Common myeloid progenitor, CD34-positive (primary cell): ENCODE measurements around the gene IMMP2L.

ENCODE experiments used
- CTCF ChIA-PET: fragments of 350-600 bp; sonication (Branson Sonifier 250); formaldehyde crosslinking; loops from one replicate; lab custom pipeline; 2021; ENCODE audit warnings: antibody characterized with exemption; lab: Charles Lee
- POLR2A ChIA-PET: fragments of 350-600 bp; sonication (Branson Sonifier 250); formaldehyde crosslinking; loops from one replicate; lab custom pipeline; 2021; ENCODE audit warnings: antibody characterized with exemption; lab: Charles Lee
- DNase-seq, 3 donors: peaks; one replicate each; pipeline versions ENCODE4 v3.0.0 to v3.0.0-alpha.2; 2013
- H3K27ac ChIP-seq, 2 experiments: 1 replicate in 1 of 2; 2 replicates in 1 of 2; pipeline ENCODE4 v1.7.0; 2013; ENCODE audit warnings: inconsistent platforms in 2 of 2, low read length in 2 of 2, mild to moderate bottlenecking in 2 of 2, low read depth in 1 of 2, moderate library complexity in 1 of 2; ENCODE audit not compliant: severe bottlenecking in 2 of 2, insufficient read depth in 1 of 2, poor library complexity in 1 of 2
- H3K27me3 ChIP-seq, 5 experiments: replicated peaks in 2 of 5; 1 replicate in 3 of 5; 2 replicates in 2 of 5; pipeline versions ENCODE4 v1.6.1 to v1.7.0; 2013; ENCODE audit warnings: low read length in 4 of 5, mild to moderate bottlenecking in 2 of 5, moderate library complexity in 2 of 5, inconsistent platforms in 1 of 5; ENCODE audit not compliant: insufficient read depth in 5 of 5, control insufficient read depth in 4 of 5
- H3K36me3 ChIP-seq, 4 experiments: 1 replicate in 2 of 4; 2 replicates in 2 of 4; pipeline versions ENCODE4 v1.6.1 to v1.7.0; 2013; ENCODE audit warnings: low read length in 3 of 4, control low read depth in 1 of 4, mild to moderate bottlenecking in 1 of 4; ENCODE audit not compliant: control insufficient read depth in 4 of 4, insufficient read depth in 4 of 4
- H3K4me1 ChIP-seq, 4 experiments: 1 replicate in 3 of 4; 2 replicates in 1 of 4; pipeline versions ENCODE4 v1.6.1 to v1.7.1; 2013; ENCODE audit warnings: low read length in 3 of 4, mild to moderate bottlenecking in 3 of 4, control low read depth in 1 of 4, inconsistent platforms in 1 of 4, moderate library complexity in 1 of 4; ENCODE audit not compliant: control insufficient read depth in 4 of 4, insufficient read depth in 4 of 4; ENCODE audit errors: control extremely low read depth in 1 of 4
- H3K4me3 ChIP-seq, 7 experiments: 1 replicate in 4 of 7; 2 replicates in 3 of 7; pipeline versions ENCODE4 v1.5.1 to v1.7.0; 2013; ENCODE audit warnings: mild to moderate bottlenecking in 7 of 7, low read length in 6 of 7, moderate library complexity in 6 of 7, inconsistent platforms in 2 of 7, low read depth in 2 of 7, control low read depth in 1 of 7; ENCODE audit not compliant: insufficient read depth in 4 of 7, control insufficient read depth in 1 of 7; ENCODE audit errors: extremely low read depth in 1 of 7
- H3K9me3 ChIP-seq, 5 experiments: 1 replicate in 4 of 5; 2 replicates in 1 of 5; pipeline versions ENCODE4 v1.6.1 to v1.7.1; 2013; ENCODE audit warnings: low read length in 4 of 5, mild to moderate bottlenecking in 2 of 5, inconsistent platforms in 1 of 5, low read depth in 1 of 5, moderate library complexity in 1 of 5; ENCODE audit not compliant: control insufficient read depth in 4 of 5, insufficient read depth in 2 of 5; ENCODE audit errors: control extremely low read depth in 1 of 5
- WGBS: methylation state at CpG from one replicate; pipeline ENCODE4 v1.1.5; 2013; ENCODE audit not compliant: insufficient coverage; 5-methylcytosine and 5-hydroxymethylcytosine counted together

The IMMP2L gene

DNA sequence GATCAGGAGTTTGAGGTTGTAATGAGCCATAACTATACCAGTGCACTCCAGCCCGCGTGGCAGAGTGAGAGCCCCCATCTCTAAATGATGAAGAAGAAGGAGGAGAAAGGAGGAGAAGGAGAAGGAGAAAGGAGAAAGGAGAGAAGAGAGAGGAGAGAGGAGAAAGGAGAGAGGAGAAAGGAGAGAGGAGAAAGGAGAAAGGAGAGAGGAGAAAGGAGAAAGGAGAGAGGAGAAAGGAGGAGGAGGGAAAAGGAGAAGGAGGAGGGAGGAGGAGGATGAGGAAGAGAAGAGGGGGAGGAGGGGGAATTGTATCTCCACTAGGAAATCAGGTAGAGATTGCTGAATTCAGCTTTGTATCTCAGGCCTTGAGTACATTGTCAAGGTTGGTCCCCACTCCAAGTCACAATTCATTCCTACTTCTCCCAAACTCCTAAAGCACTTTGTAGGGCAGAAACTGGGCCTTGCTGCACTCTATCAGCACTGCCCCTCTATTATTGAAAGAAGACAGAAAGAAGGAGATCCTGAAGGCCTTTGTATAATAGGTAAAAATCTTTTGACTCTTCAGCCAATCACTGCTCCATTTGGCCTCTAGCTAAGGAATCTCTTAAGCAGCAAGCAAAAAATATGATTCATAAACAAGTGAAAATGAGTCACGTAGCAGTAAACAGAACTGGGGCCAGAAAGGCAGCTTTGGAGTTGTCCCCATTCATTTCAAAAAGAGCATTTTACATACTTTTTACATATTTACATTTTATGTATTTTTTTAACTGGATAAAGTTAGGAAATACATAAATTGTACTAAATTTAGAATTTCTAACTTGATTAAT is 178.0 kb downstream of the IMMP2L start:
- H3K4me3 ChIP-seq = no peak overlapping the region
- CTCF ChIA-PET = no interaction called here

DNA sequence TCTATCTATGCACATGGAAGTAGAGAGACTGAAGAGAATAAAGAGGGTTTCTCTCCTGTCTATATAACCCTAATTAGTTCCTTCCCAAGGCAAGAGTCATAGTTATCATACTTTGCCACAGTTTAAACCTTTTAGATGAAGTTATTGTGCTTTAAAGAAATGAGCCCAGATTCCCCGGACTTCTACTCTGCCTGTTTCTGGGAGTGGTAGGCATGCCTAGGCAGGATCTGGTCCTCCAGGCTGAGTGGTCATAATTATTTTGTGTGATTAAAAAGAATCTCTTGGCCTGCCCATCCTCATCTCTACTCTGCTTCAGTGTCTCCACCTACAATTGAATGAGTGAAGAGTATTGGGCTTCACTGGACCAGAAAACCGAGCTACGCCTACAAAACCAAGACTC is 179.2 kb downstream of the IMMP2L start:
- Histone ChIP-seq H3K27me3 (no peaks in the 10 kb centered on the region), H3K9me3 (no peaks in the 10 kb centered on the region), H3K36me3 (peaks cover 0 to 2% (median 0%) of the 10 kb centered on the region in 4 experiments), H3K27ac (no peak overlapping the region), H3K4me1 (no peaks in the 10 kb centered on the region), H3K4me3 (no peak overlapping the region)
- no peak for DNase-seq
- WGBS = 100% methylated on average over 2 of the region's 3 CpGs
- ChIA-PET CTCF (no interaction called here), POLR2A (no interaction called here)

More for the DNA sequence above, 178.0 kb downstream of the IMMP2L start:
- H3K27ac ChIP-seq = no peak overlapping the region
- no peaks in the 10 kb centered on the region for H3K27me3 ChIP-seq
- DNase-seq = no peak
- H3K36me3 ChIP-seq = peaks cover 0 to 2% (median 0%) of the 10 kb centered on the region in 4 experiments
- POLR2A ChIA-PET = no interaction called here
- H3K9me3 ChIP-seq = no peaks in the 10 kb centered on the region
- no peaks in the 10 kb centered on the region for H3K4me1 ChIP-seq
- no CpG with 5 or more reads among the region's 3 CpGs for WGBS

DNA sequence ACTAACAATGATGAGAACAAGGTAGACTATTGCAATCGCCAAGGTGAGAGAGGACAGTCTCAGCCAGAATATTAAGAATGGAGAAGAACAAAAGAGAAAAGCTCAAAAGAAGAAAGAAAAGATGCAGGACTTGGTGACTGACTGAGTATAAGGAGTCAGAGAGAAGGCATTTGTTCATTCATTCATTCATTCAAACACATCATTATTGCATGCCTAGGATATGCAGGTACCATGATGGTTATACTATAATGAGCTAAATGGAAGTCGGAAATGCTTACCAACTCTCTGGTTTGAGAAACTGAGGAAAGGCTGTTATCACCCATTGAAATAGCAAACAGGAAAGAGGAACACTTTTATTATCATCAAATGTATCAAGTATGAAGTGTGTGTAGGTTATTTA is 180.7 kb downstream of the IMMP2L start:
- WGBS = no CpG with 5 or more reads among the region's 2 CpGs
- Histone ChIP-seq H3K36me3 (peaks cover 0 to 2% (median 0%) of the 10 kb centered on the region in 4 experiments), H3K9me3 (peaks cover 0 to 2% (median 0%) of the 10 kb centered on the region in 5 experiments), H3K27me3 (no peaks in the 10 kb centered on the region), H3K4me3 (no peak overlapping the region), H3K27ac (no peak overlapping the region), H3K4me1 (no peaks in the 10 kb centered on the region)
- CTCF ChIA-PET = no interaction called here
- no peak for DNase-seq
- POLR2A ChIA-PET = no interaction called here

GRCh38 chr7:111380945-111381344 is 181.3 kb downstream of the IMMP2L start:
- CTCF ChIA-PET = interaction anchor here (1.1 kb wide), 1 partner anchor 15 kb away, joined by 3 read pairs; no protein-coding TSS in a partner anchor
- no peak overlapping the region for H3K4me3 ChIP-seq
- no peaks in the 10 kb centered on the region for H3K36me3 ChIP-seq
- POLR2A ChIA-PET = interaction anchor here (0.7 kb wide), 1 partner anchor 217 kb away, joined by 3 read pairs; no protein-coding TSS in a partner anchor
- peaks cover 0 to 2% (median 0%) of the 10 kb centered on the region in 5 experiments for H3K9me3 ChIP-seq
- no peak for DNase-seq
- 80% methylated on average over 1 of the region's 4 CpGs for WGBS
- no peak overlapping the region for H3K27ac ChIP-seq
- H3K27me3 ChIP-seq = no peaks in the 10 kb centered on the region
- no peaks in the 10 kb centered on the region for H3K4me1 ChIP-seq

- H3K36me3 ChIP-seq = no peaks in the 10 kb centered on the region
- CTCF ChIA-PET = interaction anchor here (0.9 to 1.5 kb wide), 2 partner anchors 10 to 12 kb away, joined by 3 to 4 read pairs; no protein-coding TSS in a partner anchor
- peaks cover 0 to 2% (median 0%) of the 10 kb centered on the region in 4 experiments for H3K4me1 ChIP-seq
- no peak for DNase-seq
- no peak overlapping the region for H3K27ac ChIP-seq
- no peaks in the 10 kb centered on the region for H3K27me3 ChIP-seq
- no peak overlapping the region for H3K4me3 ChIP-seq
- peaks cover 0 to 2% (median 0%) of the 10 kb centered on the region in 5 experiments for H3K9me3 ChIP-seq
- POLR2A ChIA-PET = no interaction called here
These were observed 188.3 kb downstream of the IMMP2L start for GRCh38 chr7:111374027-111374426.

- POLR2A ChIA-PET = no interaction called here
These were observed 190.9 kb downstream of the IMMP2L start for GRCh38 chr7:111371437-111371836.

GRCh38 chr7:111370002-111370401 is 192.3 kb downstream of the IMMP2L start:
- Histone ChIP-seq H3K27ac (no peak overlapping the region), H3K9me3 (no peaks in the 10 kb centered on the region), H3K36me3 (no peaks in the 10 kb centered on the region), H3K27me3 (no peaks in the 10 kb centered on the region), H3K4me1 (peaks cover 0 to 2% (median 0%) of the 10 kb centered on the region in 4 experiments), H3K4me3 (no peak overlapping the region)
- ChIA-PET CTCF (no interaction called here), POLR2A (no interaction called here)
- WGBS = 100% methylated on average over 1 of the region's 1 CpG
- no peak for DNase-seq

More at GRCh38 chr7:111371437-111371836, 190.9 kb downstream of the IMMP2L start:
- H3K27ac ChIP-seq = no peak overlapping the region
- no peak for DNase-seq
- no peaks in the 10 kb centered on the region for H3K36me3 ChIP-seq
- no peak overlapping the region for H3K4me3 ChIP-seq
- no peaks in the 10 kb centered on the region for H3K9me3 ChIP-seq
- H3K4me1 ChIP-seq = peaks cover 0 to 2% (median 0%) of the 10 kb centered on the region in 4 experiments
- CTCF ChIA-PET = no interaction called here
- H3K27me3 ChIP-seq = no peaks in the 10 kb centered on the region
- no CpG with 5 or more reads among the region's 1 CpG for WGBS
